Aorta (tissue), 5 donors: ENCODE data around the gene MRAS. TPM values are rescaled to one million over a fixed set of nuclear protein-coding genes. Genes with fewer than 3 reads are reported as not detected.
"Not testable (repeated sequence)": the region's sequence is repeated elsewhere in the genome, so short reads cannot be mapped to it uniquely, and the experiment has no call there.

ENCODE experiments used
- ATAC-seq: fragments of 200-7000 bp; cut with Tn5 transposase; one replicate; pipeline ENCODE4 v1.9.1; 2022; ENCODE audit warnings: moderate library complexity; ENCODE audit not compliant: low FRiP score
- DNase-seq, 2 donors: peaks; one replicate each; pipeline ENCODE4 v3.0.0-alpha.2; 2020
- H3K27ac ChIP-seq, 2 donors: one replicate each; pipeline ENCODE4 v1.5.1; 2013; ENCODE audit warnings: low read length in 2 of 2, mild to moderate bottlenecking in 2 of 2, moderate library complexity in 2 of 2, control low read depth in 1 of 2, inconsistent platforms in 1 of 2, low read depth in 1 of 2
- H3K27me3 ChIP-seq, 2 donors: one replicate each; pipeline ENCODE4 v1.6.1; 2013; ENCODE audit warnings: control low read depth in 1 of 2, low read length in 1 of 2, mild to moderate bottlenecking in 1 of 2, moderate library complexity in 1 of 2; ENCODE audit not compliant: insufficient read depth in 2 of 2, control insufficient read depth in 1 of 2
- H3K36me3 ChIP-seq, 2 donors: one replicate each; pipeline ENCODE4 v1.6.1; 2013; ENCODE audit warnings: control low read depth in 1 of 2, low read length in 1 of 2, mild to moderate bottlenecking in 1 of 2; ENCODE audit not compliant: insufficient read depth in 2 of 2, control insufficient read depth in 1 of 2
- H3K4me1 ChIP-seq, 2 donors: one replicate each; pipeline ENCODE4 v1.6.1; 2013; ENCODE audit warnings: low read length in 2 of 2, control low read depth in 1 of 2, mild to moderate bottlenecking in 1 of 2, moderate library complexity in 1 of 2; ENCODE audit not compliant: insufficient read depth in 2 of 2, control insufficient read depth in 1 of 2
- H3K4me3 ChIP-seq, 2 donors: one replicate each; pipeline ENCODE4 v1.5.1; 2013; ENCODE audit warnings: low read length in 2 of 2, control low read depth in 1 of 2, mild to moderate bottlenecking in 1 of 2
- H3K9me3 ChIP-seq: one replicate; pipeline ENCODE4 v1.6.1; 2013; ENCODE audit warnings: mild to moderate bottlenecking, low read length; ENCODE audit not compliant: control insufficient read depth
- WGBS, 2 donors: extraction: QIAGEN DNeasy Blood & Tissue Kit; methylation state at CpG; one replicate each; pipeline ENCODE4 v1.1.7; 2013; 5-methylcytosine and 5-hydroxymethylcytosine counted together
- intact Hi-C, 2 donors: fragments of 100-400 bp; cut with DNase I; formaldehyde crosslinking; loops; one replicate each; pipeline versions ENCODE4 v1.14.2 to v1.15.0; 2022
- polyA plus RNA-seq, 2 donors: library from polyadenylated mRNA; stranded (reverse); fragments of 200-250 nt; gene quantifications; one replicate each; pipeline ENCODE4 v1.2.3, GENCODE V29; 2013
- total RNA-seq, 2 donors: library from RNA; stranded (reverse); fragmentation: NEBNext Ultra II Directional; extraction: Animal tissue kit (Norgen Biotek cat#: 25700); gene quantifications; one replicate each; pipeline ENCODE4 v1.2.1, GENCODE V29; 2021
- donor health status: healthy with polysubstance abuse.
- donor health status: Bipolar disorder and iron deficiency.
- donor health status: DM: no; HTN: no; CAD: no.
- donor health status: DM: no; HTN: no; CAD: no.
- donor health status: DM: yes; HTN: yes; CAD: no.

Gene MRAS
- total and polyA plus RNA-seq, 4 donors, result 22.8 to 68.1 (median 39.9) TPM

DNA sequence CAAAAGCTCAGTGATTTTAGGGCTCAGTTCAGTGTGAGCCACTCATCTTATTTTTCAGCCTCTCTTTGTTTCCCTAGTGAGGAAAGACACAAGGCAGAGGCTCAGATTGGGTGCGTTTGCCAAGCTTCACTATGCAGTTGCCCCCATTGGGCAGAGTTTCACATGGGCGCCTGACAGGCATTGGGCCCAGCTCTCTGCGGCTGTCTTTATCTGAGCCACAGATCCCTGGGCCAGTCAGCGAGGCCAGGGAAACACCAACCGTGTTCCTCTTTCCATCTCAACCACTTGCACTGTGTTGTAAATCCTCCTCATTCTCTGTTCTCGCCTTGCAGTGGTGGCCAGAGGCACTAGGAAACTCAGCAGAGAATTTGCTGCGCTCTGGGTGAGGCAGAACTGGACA lies 96.9 kb downstream of the MRAS start:
- H3K9me3 ChIP-seq, result no peaks in the 10 kb centered on the region
- 94 to 96% methylated on average over 7 of the region's 7 CpGs for WGBS, 2 donors
- H3K27me3 ChIP-seq, result no peaks in the 10 kb centered on the region
- no peaks in the 10 kb centered on the region for H3K4me1 ChIP-seq
- DNase-seq, result peak in 1 of 2 donors; percentile 33
- no peaks in the 10 kb centered on the region for H3K36me3 ChIP-seq
- ATAC-seq, result no peak
- H3K4me3 ChIP-seq, result no peak overlapping the region
- no peak overlapping the region for H3K27ac ChIP-seq
- intact Hi-C loops, result no loop called here

DNA sequence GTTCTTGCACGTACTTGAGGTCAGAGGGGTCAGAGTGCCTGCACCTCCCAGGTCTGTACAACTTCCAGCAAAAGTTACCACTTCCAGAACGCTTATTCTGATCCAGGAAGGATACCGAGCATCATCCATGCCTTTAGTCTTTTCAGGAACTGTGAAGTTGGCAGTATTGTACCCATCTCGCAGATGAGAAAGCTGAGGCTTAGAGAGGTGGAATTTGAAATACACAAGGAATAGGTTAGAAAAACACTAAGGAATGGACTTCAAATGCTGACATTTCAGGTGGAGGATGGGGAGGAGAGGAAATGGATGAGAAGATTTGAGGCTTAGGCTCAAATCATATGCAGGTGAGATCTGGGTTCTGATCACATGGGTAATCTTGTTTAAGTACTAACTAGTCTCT lies 97.3 kb downstream of the MRAS start:
- no peak for ATAC-seq
- no peaks in the 10 kb centered on the region for H3K4me1 ChIP-seq
- H3K36me3 ChIP-seq, result no peaks in the 10 kb centered on the region
- intact Hi-C loops, result no loop called here
- H3K4me3 ChIP-seq, result no peak overlapping the region
- H3K27me3 ChIP-seq, result no peaks in the 10 kb centered on the region
- WGBS, 2 donors, result 96 to 97% methylated on average over 4 of the region's 4 CpGs
- H3K9me3 ChIP-seq, result no peaks in the 10 kb centered on the region
- no peak for DNase-seq
- H3K27ac ChIP-seq, result no peak overlapping the region

DNA sequence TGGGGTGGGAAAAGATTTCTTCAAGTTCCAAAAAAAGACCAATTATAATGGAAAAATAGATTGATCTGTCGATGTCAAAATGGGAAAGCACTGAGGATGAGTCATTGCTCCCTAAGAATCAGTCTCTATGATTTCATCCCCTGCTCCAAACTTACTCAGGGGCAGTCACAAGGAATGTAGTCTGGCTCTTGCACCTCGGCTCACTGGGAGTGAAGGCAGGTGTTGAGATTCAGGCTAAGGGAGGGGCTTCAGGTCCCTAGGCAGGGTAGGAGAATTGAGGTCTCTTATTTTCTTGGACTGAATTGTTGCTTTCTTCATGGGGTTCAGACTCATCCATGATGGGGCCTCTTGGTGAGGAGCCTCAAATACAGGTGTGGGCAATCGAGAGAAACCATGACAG lies 100.3 kb downstream of the MRAS start:
- WGBS, 2 donors, result 96 to 97% methylated on average over 3 of the region's 3 CpGs
- DNase-seq, result no peak
- no peaks in the 10 kb centered on the region for H3K27me3 ChIP-seq
- no peaks in the 10 kb centered on the region for H3K9me3 ChIP-seq
- no peaks in the 10 kb centered on the region for H3K36me3 ChIP-seq
- intact Hi-C loops, result no loop called here
- H3K4me3 ChIP-seq, result no peak overlapping the region
- no peak overlapping the region for H3K27ac ChIP-seq
- H3K4me1 ChIP-seq, result no peaks in the 10 kb centered on the region
- no peak for ATAC-seq

DNA sequence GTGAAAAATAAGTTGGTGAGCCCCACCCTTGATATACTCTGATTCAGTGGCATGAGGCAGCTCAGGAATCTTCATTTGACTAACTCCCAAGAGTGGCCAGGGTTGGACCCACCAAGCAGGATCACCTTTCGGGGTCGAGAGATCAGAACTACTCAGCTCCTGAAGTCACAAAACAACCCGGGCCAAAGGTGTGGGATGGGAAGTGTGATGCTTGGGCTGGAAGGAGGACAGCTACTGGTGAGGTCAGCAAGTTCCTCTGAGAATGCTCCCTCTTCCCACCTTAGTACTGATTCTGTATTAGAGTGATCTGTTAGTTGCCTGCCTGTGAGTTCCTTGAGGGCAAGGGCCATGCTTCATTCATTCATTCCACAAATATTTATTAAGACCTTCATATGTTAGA lies 101.1 kb downstream of the MRAS start:
- Histone ChIP-seq H3K36me3 (no peaks in the 10 kb centered on the region), H3K4me1 (no peaks in the 10 kb centered on the region), H3K9me3 (no peaks in the 10 kb centered on the region), H3K27me3 (no peaks in the 10 kb centered on the region), H3K4me3 (no peak overlapping the region), H3K27ac (no peak overlapping the region)
- peak in 1 of 2 donors; percentile 2 for DNase-seq
- intact Hi-C loops, result no loop called here
- WGBS, 2 donors, result 88 to 94% methylated on average over 3 of the region's 3 CpGs
- ATAC-seq, result no peak

DNA sequence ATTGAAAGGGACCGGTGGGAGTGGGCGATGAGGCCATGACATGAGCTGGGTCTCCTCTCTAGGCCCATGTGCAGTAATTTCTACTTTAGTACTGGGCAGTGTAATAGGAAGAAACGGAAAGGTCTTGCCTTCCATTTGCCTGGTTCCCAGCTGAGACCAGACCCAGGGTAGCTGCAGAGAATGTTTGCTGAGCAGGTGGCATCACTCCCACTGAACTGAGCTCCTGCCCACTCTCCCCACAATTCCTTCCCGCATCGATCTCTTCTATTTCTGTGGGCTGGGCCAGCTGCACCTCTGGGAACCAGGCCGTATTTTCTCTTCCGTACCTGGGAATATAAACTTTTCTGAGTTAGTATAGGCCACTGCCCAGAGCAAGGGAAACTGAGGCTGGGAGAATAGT lies 101.8 kb downstream of the MRAS start:
- DNase-seq, result peak in 1 of 2 donors; percentile 22
- intact Hi-C loops, result no loop called here
- no peaks in the 10 kb centered on the region for H3K9me3 ChIP-seq
- no peaks in the 10 kb centered on the region for H3K4me1 ChIP-seq
- H3K27me3 ChIP-seq, result no peaks in the 10 kb centered on the region
- H3K36me3 ChIP-seq, result no peaks in the 10 kb centered on the region
- H3K27ac ChIP-seq, result no peak overlapping the region
- H3K4me3 ChIP-seq, result no peak overlapping the region
- ATAC-seq, result no peak
- WGBS, 2 donors, result 95 to 98% methylated on average over 7 of the region's 7 CpGs

DNA sequence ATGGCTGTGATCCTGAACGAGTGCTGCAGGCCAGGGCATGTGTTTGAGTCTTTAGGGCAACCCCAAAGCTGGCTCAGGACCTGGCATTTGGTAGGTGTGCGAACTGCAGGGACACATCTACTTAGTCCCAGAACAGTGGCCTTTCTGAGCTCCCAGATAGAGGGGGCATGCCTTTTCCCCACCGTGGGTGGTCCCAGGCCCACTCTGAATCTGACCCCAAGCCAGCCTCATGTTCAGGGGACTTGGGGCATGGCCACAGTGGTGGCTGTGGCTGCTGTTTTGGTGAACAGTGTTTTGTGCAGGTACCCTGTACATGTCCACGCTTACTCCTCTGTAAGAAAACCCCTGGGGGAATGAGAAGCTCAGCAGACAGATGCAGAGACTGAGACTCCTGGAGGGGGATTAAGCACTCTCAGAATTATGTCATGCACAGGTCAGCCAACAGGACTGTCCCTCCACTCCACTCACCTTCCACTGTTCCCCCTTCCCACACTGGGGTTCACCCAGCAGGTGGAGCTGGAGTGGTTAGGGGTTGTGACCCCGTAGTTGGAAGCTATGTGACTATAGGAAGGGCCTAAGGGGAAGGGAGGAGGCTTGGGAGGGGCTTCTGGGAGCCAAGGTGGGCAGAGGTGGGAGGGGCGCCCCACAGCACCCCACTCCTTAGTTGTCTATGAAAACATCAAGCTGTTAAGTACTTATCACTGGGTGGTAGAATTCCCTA lies 102.5 kb downstream of the MRAS start:
- DNase-seq (peak in 1 of 2 donors; percentile 33), ATAC-seq (no peak)
- Histone ChIP-seq H3K27ac (no peak overlapping the region), H3K36me3 (no peaks in the 10 kb centered on the region), H3K4me1 (no peaks in the 10 kb centered on the region), H3K4me3 (no peak overlapping the region), H3K9me3 (no peaks in the 10 kb centered on the region), H3K27me3 (no peaks in the 10 kb centered on the region)
- 86 to 89% methylated on average over 6 of the region's 6 CpGs for WGBS, 2 donors
- intact Hi-C loops, result no loop called here

DNA sequence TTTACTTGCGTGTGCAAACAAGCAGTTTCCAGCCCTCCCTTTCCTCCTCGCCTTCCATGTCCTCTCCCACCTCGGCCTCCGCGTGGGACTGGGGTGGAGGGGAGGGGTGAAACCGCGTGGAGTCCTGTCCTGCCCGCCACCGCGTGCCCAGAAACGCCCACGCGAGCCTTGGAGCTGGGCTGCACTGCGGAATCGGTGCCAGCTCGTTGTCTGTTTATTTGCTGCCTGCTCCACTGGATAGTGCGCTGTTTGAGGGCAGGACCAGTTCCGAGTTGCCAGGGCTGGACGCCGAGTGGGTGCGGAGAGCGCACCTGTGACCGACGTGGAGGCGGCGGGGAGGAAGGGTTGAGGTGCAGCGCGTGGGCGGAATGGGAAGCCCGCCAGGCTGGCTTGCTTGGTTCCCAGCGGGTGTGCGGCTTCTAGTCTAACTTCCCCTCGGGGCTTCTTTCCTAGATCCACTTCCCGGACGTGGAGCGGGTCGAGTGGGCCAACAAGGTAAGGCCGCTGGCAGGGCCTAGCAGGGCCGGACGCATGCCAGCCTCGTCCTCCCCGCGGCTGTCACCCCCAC lies 103.3 kb downstream of the MRAS start:
- Histone ChIP-seq H3K27ac (no peak overlapping the region), H3K4me1 (no peaks in the 10 kb centered on the region), H3K9me3 (no peaks in the 10 kb centered on the region), H3K4me3 (no peak overlapping the region), H3K27me3 (no peaks in the 10 kb centered on the region), H3K36me3 (no peaks in the 10 kb centered on the region)
- intact Hi-C loops, result no loop called here
- ATAC-seq (no peak), DNase-seq (peak in 1 of 2 donors; percentile 66)
- WGBS, 2 donors, result 89 to 91% methylated on average over 43 of the region's 43 CpGs

DNA sequence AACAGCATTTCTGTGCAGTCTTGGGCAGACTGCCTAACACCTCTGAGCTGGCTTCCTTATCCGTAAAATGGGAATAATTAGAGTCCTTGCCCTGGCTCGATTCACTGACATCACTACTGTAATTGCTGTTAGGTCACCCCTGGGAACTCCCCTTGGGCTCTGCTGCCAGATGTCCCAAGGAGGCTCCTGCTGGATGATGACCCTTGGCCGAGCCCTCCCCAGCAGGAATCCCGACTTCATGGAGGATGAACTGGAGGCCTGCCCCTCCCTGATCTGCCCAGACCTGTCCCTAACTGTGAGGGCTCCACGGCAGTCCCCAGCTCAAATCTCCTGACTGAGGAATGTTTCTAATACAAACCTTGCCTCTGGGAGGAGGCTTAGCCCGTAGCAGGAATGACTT lies 104.1 kb downstream of the MRAS start:
- ATAC-seq, result no peak
- no peaks in the 10 kb centered on the region for H3K36me3 ChIP-seq
- no peaks in the 10 kb centered on the region for H3K9me3 ChIP-seq
- no peaks in the 10 kb centered on the region for H3K4me1 ChIP-seq
- no peak overlapping the region for H3K27ac ChIP-seq
- H3K4me3 ChIP-seq, result no peak overlapping the region
- 85 to 88% methylated on average over 6 of the region's 6 CpGs for WGBS, 2 donors
- intact Hi-C loops, result no loop called here
- H3K27me3 ChIP-seq, result no peaks in the 10 kb centered on the region
- DNase-seq, result peak in 1 of 2 donors; percentile 41

DNA sequence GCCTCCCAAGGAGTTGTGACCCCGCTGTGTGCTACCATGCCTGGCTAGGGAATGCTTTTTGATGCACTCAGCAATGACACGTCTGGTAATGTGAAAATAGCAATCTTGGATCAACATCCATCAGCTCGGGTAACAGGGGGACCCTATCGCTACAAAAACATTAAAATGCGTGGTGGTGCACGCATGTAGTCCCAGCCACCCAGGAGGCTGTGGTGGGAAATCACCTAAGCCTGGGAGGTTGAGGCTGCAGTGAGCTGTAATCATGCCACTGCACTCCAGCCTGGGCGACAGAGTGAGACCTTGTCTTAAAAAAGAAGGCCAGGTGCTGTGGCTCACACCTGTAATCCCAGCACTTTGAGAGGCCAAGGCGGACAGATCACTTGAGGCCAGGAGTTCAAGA lies 105.6 kb downstream of the MRAS start:
- H3K27me3 ChIP-seq, H3K4me3 ChIP-seq, H3K9me3 ChIP-seq, H3K4me1 ChIP-seq, H3K36me3 ChIP-seq, intact Hi-C loops, ATAC-seq, H3K27ac ChIP-seq: not testable (repeated sequence)
- DNase-seq, result peak in 1 of 2 donors; percentile 33
- WGBS, 2 donors, result 85 to 92% methylated on average over 8 of the region's 8 CpGs
